Adrenal gland (tissue), 5 donors: ENCODE results near the gene GOLGA6A.

Source experiments
- POLR2A ChIP-seq, 2 donors: fragments of 450-650 bp; IDR thresholded peaks; one replicate each; pipeline ENCODE4 v1.6.1; 2017; ENCODE audit warnings: antibody characterized with exemption in 2 of 2, mild to moderate bottlenecking in 2 of 2, moderate library complexity in 1 of 2
- TF ChIP-seq, protein P1 (sequence below), 6 experiments: fragments of 450-650 bp in 4 of 6; fragments of 200-600 bp in 2 of 6; sonication (generic) in 1 of 6; IDR thresholded peaks; 1 replicate in 5 of 6; 2 replicates in 1 of 6; pipeline versions ENCODE4 v1.5.1 to v1.8.0; 2016 to 2021; ENCODE audit warnings: antibody characterized with exemption in 6 of 6, mild to moderate bottlenecking in 2 of 6, moderate library complexity in 1 of 6
- donor health status: DM: no; HTN: no; CAD: no.

- TF ChIP-seq, protein P1, sequence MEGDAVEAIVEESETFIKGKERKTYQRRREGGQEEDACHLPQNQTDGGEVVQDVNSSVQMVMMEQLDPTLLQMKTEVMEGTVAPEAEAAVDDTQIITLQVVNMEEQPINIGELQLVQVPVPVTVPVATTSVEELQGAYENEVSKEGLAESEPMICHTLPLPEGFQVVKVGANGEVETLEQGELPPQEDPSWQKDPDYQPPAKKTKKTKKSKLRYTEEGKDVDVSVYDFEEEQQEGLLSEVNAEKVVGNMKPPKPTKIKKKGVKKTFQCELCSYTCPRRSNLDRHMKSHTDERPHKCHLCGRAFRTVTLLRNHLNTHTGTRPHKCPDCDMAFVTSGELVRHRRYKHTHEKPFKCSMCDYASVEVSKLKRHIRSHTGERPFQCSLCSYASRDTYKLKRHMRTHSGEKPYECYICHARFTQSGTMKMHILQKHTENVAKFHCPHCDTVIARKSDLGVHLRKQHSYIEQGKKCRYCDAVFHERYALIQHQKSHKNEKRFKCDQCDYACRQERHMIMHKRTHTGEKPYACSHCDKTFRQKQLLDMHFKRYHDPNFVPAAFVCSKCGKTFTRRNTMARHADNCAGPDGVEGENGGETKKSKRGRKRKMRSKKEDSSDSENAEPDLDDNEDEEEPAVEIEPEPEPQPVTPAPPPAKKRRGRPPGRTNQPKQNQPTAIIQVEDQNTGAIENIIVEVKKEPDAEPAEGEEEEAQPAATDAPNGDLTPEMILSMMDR (IDR thresholded peaks at IDR 0.05): no peak
- TF ChIP-seq POLR2A (IDR thresholded peaks at IDR 0.05): no peak
These were observed 31.7 kb downstream of the GOLGA6A start for GRCh38 chr15:74050556-74051234.
